ENCODE results near the gene SERBP1. TPM values are rescaled to one million over a fixed set of nuclear protein-coding genes. Genes with fewer than 3 reads are reported as not detected.

The SERBP1 gene
- total RNA-seq, 4 donors from 2014 or later = 115 to 307 (median 143) TPM

- H3K27me3 ChIP-seq = no peaks in the 10 kb centered on the region
- H3K4me1 ChIP-seq = no peaks in the 10 kb centered on the region
- TF ChIP-seq CTCF (IDR thresholded peaks at IDR 0.05) = no peak
- no peak for TF ChIP-seq POLR2A (IDR thresholded peaks at IDR 0.05)
- no peak overlapping the region for H3K27ac ChIP-seq
- no peaks in the 10 kb centered on the region for H3K9me3 ChIP-seq
- intact Hi-C loops (cut with DNase I; ENCODE audit: low total_unique reads) = no loop called here
- H3K36me3 ChIP-seq = no peaks in the 10 kb centered on the region
- no peak for DNase-seq
- H3K4me3 ChIP-seq = no peak overlapping the region
These were observed 47.9 kb downstream of the SERBP1 start for GRCh38 chr1:67382292-67382691.

GRCh38 chr1:67381154-67381553, 49.0 kb downstream of the SERBP1 start:
- H3K9me3 ChIP-seq = no peaks in the 10 kb centered on the region
- no peaks in the 10 kb centered on the region for H3K4me1 ChIP-seq
- intact Hi-C loops (cut with DNase I; ENCODE audit: low total_unique reads) = no loop called here
- H3K4me3 ChIP-seq = no peak overlapping the region
- DNase-seq = no peak
- H3K27me3 ChIP-seq = no peaks in the 10 kb centered on the region
- TF ChIP-seq POLR2A (IDR thresholded peaks at IDR 0.05) (no peak), CTCF (IDR thresholded peaks at IDR 0.05) (no peak)
- no peaks in the 10 kb centered on the region for H3K36me3 ChIP-seq
- H3K27ac ChIP-seq = no peak overlapping the region

- intact Hi-C loops (cut with DNase I; ENCODE audit: low total_unique reads) = no loop called here
- no peak for DNase-seq
These were observed 52.9 kb downstream of the SERBP1 start for GRCh38 chr1:67377253-67377652.

GRCh38 chr1:67376381-67376780, 53.8 kb downstream of the SERBP1 start:
- Histone ChIP-seq H3K9me3 (no peaks in the 10 kb centered on the region), H3K36me3 (no peaks in the 10 kb centered on the region), H3K27ac (no peak overlapping the region), H3K4me3 (no peak overlapping the region), H3K27me3 (no peaks in the 10 kb centered on the region), H3K4me1 (no peaks in the 10 kb centered on the region)
- TF ChIP-seq POLR2A (IDR thresholded peaks at IDR 0.05) (no peak), CTCF (IDR thresholded peaks at IDR 0.05) (no peak)
- intact Hi-C loops (cut with DNase I; ENCODE audit: low total_unique reads) = no loop called here
- DNase-seq = no peak

More at GRCh38 chr1:67377253-67377652, 52.9 kb downstream of the SERBP1 start:
- Histone ChIP-seq H3K36me3 (no peaks in the 10 kb centered on the region), H3K4me3 (no peak overlapping the region), H3K9me3 (no peaks in the 10 kb centered on the region), H3K27ac (no peak overlapping the region), H3K4me1 (no peaks in the 10 kb centered on the region), H3K27me3 (no peaks in the 10 kb centered on the region)
- no peak for TF ChIP-seq CTCF (IDR thresholded peaks at IDR 0.05)

- intact Hi-C loops (cut with DNase I; ENCODE audit: low total_unique reads) = no loop called here
- no peak for DNase-seq
- no peak for TF ChIP-seq POLR2A (IDR thresholded peaks at IDR 0.05)
- no peak for TF ChIP-seq CTCF (IDR thresholded peaks at IDR 0.05)
These were observed 57.3 kb downstream of the SERBP1 start for GRCh38 chr1:67372898-67373297.

More at GRCh38 chr1:67372898-67373297, 57.3 kb downstream of the SERBP1 start:
- H3K4me3 ChIP-seq = no peak overlapping the region
- no peak overlapping the region for H3K27ac ChIP-seq
- no peaks in the 10 kb centered on the region for H3K27me3 ChIP-seq
- no peaks in the 10 kb centered on the region for H3K9me3 ChIP-seq
- H3K36me3 ChIP-seq = no peaks in the 10 kb centered on the region
- H3K4me1 ChIP-seq = no peaks in the 10 kb centered on the region
